ENCODE measurements around the gene CDT1.

DNA sequence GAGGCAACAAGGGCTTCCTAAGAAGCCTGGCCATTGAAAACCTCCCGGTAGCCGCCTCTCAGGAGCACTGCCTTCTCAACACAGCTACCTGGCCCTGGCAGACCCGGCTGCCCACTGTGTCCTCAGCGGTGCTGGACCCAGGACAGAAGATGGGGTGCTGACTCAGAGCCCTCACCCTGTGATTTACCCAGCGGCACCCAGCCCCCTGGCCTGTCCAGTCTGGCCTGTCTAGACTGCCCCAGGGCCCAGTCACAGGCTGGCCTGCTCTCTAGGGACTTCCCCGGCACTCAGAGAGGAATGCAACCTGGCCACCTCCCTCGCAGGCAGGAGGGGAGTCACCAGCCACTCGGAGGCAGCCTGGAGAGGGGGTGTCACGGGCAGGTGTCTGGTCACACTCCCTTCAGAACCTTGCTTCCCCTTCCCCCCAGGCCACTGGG lies 38.7 kb upstream of the CDT1 start:
- TF ChIP-seq, protein P1, sequence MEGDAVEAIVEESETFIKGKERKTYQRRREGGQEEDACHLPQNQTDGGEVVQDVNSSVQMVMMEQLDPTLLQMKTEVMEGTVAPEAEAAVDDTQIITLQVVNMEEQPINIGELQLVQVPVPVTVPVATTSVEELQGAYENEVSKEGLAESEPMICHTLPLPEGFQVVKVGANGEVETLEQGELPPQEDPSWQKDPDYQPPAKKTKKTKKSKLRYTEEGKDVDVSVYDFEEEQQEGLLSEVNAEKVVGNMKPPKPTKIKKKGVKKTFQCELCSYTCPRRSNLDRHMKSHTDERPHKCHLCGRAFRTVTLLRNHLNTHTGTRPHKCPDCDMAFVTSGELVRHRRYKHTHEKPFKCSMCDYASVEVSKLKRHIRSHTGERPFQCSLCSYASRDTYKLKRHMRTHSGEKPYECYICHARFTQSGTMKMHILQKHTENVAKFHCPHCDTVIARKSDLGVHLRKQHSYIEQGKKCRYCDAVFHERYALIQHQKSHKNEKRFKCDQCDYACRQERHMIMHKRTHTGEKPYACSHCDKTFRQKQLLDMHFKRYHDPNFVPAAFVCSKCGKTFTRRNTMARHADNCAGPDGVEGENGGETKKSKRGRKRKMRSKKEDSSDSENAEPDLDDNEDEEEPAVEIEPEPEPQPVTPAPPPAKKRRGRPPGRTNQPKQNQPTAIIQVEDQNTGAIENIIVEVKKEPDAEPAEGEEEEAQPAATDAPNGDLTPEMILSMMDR (IDR thresholded peaks at IDR 0.05), result no peak
- TF ChIP-seq, protein P2, sequence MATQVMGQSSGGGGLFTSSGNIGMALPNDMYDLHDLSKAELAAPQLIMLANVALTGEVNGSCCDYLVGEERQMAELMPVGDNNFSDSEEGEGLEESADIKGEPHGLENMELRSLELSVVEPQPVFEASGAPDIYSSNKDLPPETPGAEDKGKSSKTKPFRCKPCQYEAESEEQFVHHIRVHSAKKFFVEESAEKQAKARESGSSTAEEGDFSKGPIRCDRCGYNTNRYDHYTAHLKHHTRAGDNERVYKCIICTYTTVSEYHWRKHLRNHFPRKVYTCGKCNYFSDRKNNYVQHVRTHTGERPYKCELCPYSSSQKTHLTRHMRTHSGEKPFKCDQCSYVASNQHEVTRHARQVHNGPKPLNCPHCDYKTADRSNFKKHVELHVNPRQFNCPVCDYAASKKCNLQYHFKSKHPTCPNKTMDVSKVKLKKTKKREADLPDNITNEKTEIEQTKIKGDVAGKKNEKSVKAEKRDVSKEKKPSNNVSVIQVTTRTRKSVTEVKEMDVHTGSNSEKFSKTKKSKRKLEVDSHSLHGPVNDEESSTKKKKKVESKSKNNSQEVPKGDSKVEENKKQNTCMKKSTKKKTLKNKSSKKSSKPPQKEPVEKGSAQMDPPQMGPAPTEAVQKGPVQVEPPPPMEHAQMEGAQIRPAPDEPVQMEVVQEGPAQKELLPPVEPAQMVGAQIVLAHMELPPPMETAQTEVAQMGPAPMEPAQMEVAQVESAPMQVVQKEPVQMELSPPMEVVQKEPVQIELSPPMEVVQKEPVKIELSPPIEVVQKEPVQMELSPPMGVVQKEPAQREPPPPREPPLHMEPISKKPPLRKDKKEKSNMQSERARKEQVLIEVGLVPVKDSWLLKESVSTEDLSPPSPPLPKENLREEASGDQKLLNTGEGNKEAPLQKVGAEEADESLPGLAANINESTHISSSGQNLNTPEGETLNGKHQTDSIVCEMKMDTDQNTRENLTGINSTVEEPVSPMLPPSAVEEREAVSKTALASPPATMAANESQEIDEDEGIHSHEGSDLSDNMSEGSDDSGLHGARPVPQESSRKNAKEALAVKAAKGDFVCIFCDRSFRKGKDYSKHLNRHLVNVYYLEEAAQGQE (IDR thresholded peaks at IDR 0.05; ENCODE audit: insufficient read depth in 1 of 2, low read depth in 2 of 2, low read length in 1 of 2), result no peak
- no peak for TF ChIP-seq POLR2AphosphoS5 (IDR thresholded peaks at IDR 0.05; ENCODE audit: low read depth, low read length)
